ENCODE measurements around the gene NRN1L.

Gene NRN1L

DNA sequence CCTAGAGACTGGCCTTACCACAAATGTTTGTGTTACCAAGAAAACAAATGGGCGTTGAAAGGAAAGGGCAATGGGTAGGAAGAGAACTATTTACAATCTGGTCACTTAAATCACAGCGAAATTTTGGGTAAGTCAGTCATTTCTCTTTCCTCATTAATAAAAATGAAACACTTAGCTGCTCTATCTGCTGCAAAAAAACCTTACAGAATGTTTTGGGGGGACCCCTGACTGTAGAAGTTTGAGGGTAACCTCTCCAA is 38.7 kb upstream of the NRN1L start:
- no peaks in the 10 kb centered on the region for H3K27me3 ChIP-seq (ENCODE audit: control insufficient read depth, insufficient read depth, low read length)
- H3K36me3 ChIP-seq (ENCODE audit: control insufficient read depth, insufficient read depth, low read length): no peaks in the 10 kb centered on the region
- H3K9me3 ChIP-seq (ENCODE audit: control insufficient read depth, insufficient read depth, low read length): no peaks in the 10 kb centered on the region
- peaks cover 5% of the 10 kb centered on the region; the same call in 1 of the 2 replicates for H3K4me1 ChIP-seq (ENCODE audit: control insufficient read depth, insufficient read depth, low read length)
- no peak for DNase-seq (ENCODE audit: low read depth, low spot score)
- no peak overlapping the region for H3K27ac ChIP-seq (ENCODE audit: low read length)
- WGBS (ENCODE audit: insufficient coverage, insufficient read length): no CpG with 5 or more reads among the region's 2 CpGs
- peak overlapping the region; percentile 84; the same call in 1 of the 2 replicates for H3K4me3 ChIP-seq (ENCODE audit: low read length)

DNA sequence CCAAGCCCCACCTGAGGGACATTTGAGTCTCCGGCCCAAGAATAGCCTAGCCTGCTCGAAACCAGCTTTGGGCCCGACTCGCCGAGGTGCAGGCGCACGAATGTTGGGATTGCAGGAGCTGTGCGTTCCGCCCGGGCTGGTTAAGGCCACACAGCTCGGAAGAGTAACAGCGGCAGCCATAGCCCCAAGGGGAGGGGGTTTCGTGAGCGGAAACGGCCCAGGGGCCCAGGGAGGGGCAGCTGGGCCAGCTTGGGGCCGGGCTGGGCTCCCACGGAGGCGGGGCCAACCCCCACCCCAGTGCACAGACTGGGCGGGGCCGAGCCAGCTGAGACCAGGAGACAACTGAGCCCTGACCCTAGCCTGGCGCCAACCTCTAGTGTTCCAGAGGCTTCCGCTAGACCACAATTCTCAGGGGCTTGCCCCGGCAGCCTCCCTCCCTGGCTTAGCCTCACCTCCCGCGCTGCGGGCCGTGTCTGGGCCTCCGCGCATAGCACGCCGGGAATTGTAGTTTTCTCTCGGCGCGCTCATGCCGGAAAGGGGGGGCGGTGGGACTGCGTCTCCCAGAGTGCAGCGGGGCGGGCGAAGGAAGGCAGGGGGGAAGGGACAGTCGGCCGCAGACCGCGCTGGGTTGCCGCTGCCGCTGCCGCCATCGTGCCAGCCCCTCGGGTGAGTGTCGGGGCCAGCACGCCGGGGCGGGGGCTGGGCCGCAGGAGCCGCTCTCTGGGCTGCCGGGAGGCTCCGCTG is 38.2 kb upstream of the NRN1L start, which contains the start of gene NUTF2:
Gene NUTF2, plus strand, starts transcription at position 614 of the 744 bp plus-strand sequence. CDS start 18,198 bp downstream, outside the sequence.
- Histone ChIP-seq H3K9me3 (ENCODE audit: control insufficient read depth, insufficient read depth, low read length) (no peaks in the 10 kb centered on the region), H3K27me3 (ENCODE audit: control insufficient read depth, insufficient read depth, low read length) (no peaks in the 10 kb centered on the region), H3K36me3 (ENCODE audit: control insufficient read depth, insufficient read depth, low read length) (no peaks in the 10 kb centered on the region), H3K27ac (ENCODE audit: low read length) (no peak within 1 kb of the TSS), H3K4me3 (ENCODE audit: low read length) (peak within 1 kb of the TSS; percentile 84), H3K4me1 (ENCODE audit: control insufficient read depth, insufficient read depth, low read length) (peaks cover 5% of the 10 kb centered on the region; the same call in 1 of the 2 replicates)
- peak; percentile 94 for DNase-seq (ENCODE audit: low read depth, low spot score)
- WGBS (ENCODE audit: insufficient coverage, insufficient read length): no CpG with 5 or more reads among the region's 57 CpGs

DNA sequence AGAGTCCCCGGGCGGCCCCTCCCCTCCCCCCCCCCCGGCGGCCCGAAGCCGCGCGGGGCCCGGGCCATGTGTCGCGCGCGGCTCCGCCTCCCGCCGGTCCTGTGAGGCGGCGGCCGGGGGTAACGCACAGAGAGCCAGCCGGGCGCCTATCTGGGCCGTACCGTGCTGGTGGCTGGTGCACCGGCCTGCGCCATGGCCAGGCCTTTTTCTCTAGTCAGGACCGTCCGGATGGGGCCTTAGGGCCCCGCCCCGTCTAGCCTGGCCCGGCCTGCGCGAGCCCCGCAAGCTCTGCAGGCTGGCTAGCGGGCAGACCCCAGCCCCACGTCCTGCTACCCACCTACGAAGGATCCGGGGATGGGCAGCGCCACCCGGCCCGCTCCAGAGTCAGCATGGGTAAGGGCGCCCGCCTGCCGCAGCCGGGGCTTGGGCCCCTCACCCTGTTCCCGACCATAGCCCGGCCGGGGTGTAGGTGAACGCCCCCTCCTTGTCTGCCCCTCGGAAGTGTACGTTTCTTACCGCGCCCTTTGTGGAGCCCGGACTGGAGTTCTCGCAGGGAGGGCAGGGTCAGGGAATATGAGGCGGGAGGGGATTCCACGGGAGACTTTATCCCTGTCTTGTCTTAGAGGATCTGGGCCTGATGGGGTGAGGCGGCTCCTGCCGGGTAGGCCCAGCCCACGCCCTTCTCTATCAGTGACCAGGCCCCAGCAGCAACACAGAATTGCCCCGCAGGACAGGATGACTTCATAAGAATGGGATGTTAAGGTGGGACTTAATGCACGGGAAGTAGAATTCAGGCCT is 37.4 kb upstream of the NRN1L start, which contains the start of gene CENPT:
Gene CENPT, minus strand, starts transcription at position 630 of the 798 bp plus-strand sequence. CDS start 13,834 bp downstream, outside the sequence.
- no peaks in the 10 kb centered on the region for H3K36me3 ChIP-seq (ENCODE audit: control insufficient read depth, insufficient read depth, low read length)
- no peak within 1 kb of the TSS for H3K27ac ChIP-seq (ENCODE audit: low read length)
- H3K9me3 ChIP-seq (ENCODE audit: control insufficient read depth, insufficient read depth, low read length): no peaks in the 10 kb centered on the region
- H3K27me3 ChIP-seq (ENCODE audit: control insufficient read depth, insufficient read depth, low read length): no peaks in the 10 kb centered on the region
- peaks cover 5% of the 10 kb centered on the region; the same call in 1 of the 2 replicates for H3K4me1 ChIP-seq (ENCODE audit: control insufficient read depth, insufficient read depth, low read length)
- H3K4me3 ChIP-seq (ENCODE audit: low read length): peak within 1 kb of the TSS; percentile 84
- DNase-seq (ENCODE audit: low read depth, low spot score): no peak
- no CpG with 5 or more reads among the region's 62 CpGs for WGBS (ENCODE audit: insufficient coverage, insufficient read length)

DNA sequence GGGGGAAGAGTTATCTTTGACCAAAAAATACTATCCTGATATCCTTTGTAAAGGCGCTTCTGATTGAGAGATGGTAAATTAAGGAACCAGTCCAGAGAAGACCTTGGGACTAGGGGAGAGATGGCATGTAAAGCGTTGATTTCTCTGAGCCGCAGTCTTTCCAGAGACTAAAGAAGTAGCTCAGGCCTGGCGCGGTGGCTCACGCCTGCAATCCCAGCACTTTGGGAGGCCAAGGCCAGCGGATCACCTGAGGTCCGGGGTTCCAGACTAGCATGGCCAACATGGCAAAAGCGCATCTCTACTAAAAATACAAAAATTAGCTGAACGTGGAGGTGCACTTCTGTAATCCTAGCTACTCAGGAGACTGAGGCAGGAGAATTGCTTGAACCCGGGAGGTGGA is 36.6 kb upstream of the NRN1L start:
- no peaks in the 10 kb centered on the region for H3K9me3 ChIP-seq (ENCODE audit: control insufficient read depth, insufficient read depth, low read length)
- WGBS (ENCODE audit: insufficient coverage, insufficient read length): no CpG with 5 or more reads among the region's 11 CpGs
- no peak overlapping the region for H3K27ac ChIP-seq (ENCODE audit: low read length)
- no peaks in the 10 kb centered on the region for H3K36me3 ChIP-seq (ENCODE audit: control insufficient read depth, insufficient read depth, low read length)
- DNase-seq (ENCODE audit: low read depth, low spot score): no peak
- H3K27me3 ChIP-seq (ENCODE audit: control insufficient read depth, insufficient read depth, low read length): no peaks in the 10 kb centered on the region
- peak overlapping the region; percentile 84; the same call in 1 of the 2 replicates for H3K4me3 ChIP-seq (ENCODE audit: low read length)
- peaks cover 5% of the 10 kb centered on the region; the same call in 1 of the 2 replicates for H3K4me1 ChIP-seq (ENCODE audit: control insufficient read depth, insufficient read depth, low read length)

DNA sequence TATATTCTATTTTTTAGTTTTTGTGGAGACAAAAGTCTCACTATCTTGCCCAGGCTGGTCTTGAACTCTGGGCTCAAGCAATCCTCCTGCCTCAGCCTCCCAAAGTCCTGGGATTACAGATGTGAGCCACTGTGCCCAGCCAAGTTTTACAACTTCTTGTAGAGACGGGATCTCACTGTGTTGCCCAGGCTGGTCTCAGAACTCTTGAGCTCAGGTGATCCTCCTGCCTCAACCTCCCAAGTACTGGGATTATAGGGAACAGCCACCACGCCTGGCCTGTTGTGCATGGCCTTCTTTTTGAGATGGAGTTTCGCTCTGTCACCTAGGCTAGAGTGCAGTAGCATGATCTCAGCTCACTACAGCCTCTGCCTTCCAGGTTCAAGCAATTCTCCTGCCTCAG is 31.0 kb upstream of the NRN1L start:
- H3K27me3 ChIP-seq (ENCODE audit: control insufficient read depth, insufficient read depth, low read length): no peaks in the 10 kb centered on the region
- no peak overlapping the region for H3K27ac ChIP-seq (ENCODE audit: low read length)
- no peak overlapping the region for H3K4me3 ChIP-seq (ENCODE audit: low read length)
- peaks cover 4% of the 10 kb centered on the region; the same call in 1 of the 2 replicates for H3K4me1 ChIP-seq (ENCODE audit: control insufficient read depth, insufficient read depth, low read length)
- DNase-seq (ENCODE audit: low read depth, low spot score): no peak
- no peaks in the 10 kb centered on the region for H3K36me3 ChIP-seq (ENCODE audit: control insufficient read depth, insufficient read depth, low read length)
- no CpG with 5 or more reads among the region's 3 CpGs for WGBS (ENCODE audit: insufficient coverage, insufficient read length)
- H3K9me3 ChIP-seq (ENCODE audit: control insufficient read depth, insufficient read depth, low read length): no peaks in the 10 kb centered on the region

DNA sequence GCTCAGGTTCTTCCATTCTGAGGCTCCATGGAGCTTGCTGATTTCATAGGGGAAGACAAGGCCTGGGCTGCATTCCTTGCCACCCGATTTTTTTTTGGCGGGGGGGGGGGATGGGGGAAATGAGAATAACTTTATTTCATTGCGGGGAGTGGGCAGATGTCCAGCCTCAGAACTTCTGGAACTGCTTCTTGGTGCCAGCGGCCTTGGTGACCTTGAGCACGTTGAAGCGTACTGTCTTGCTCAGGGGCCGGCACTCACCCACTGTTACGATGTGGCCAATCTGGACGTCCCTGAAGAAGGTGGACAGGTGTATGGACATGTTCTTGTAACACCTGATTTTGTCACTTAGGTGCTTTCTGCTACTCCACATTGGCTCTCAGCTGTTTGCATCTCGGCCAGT is 28.9 kb upstream of the NRN1L start:
- no CpG with 5 or more reads among the region's 10 CpGs for WGBS (ENCODE audit: insufficient coverage, insufficient read length)
- Histone ChIP-seq H3K4me3 (ENCODE audit: low read length) (no peak overlapping the region), H3K27ac (ENCODE audit: low read length) (no peak overlapping the region), H3K36me3 (ENCODE audit: control insufficient read depth, insufficient read depth, low read length) (peaks cover 4% of the 10 kb centered on the region), H3K4me1 (ENCODE audit: control insufficient read depth, insufficient read depth, low read length) (peaks cover 4% of the 10 kb centered on the region; the same call in 1 of the 2 replicates), H3K27me3 (ENCODE audit: control insufficient read depth, insufficient read depth, low read length) (no peaks in the 10 kb centered on the region), H3K9me3 (ENCODE audit: control insufficient read depth, insufficient read depth, low read length) (no peaks in the 10 kb centered on the region)
- no peak for DNase-seq (ENCODE audit: low read depth, low spot score)

DNA sequence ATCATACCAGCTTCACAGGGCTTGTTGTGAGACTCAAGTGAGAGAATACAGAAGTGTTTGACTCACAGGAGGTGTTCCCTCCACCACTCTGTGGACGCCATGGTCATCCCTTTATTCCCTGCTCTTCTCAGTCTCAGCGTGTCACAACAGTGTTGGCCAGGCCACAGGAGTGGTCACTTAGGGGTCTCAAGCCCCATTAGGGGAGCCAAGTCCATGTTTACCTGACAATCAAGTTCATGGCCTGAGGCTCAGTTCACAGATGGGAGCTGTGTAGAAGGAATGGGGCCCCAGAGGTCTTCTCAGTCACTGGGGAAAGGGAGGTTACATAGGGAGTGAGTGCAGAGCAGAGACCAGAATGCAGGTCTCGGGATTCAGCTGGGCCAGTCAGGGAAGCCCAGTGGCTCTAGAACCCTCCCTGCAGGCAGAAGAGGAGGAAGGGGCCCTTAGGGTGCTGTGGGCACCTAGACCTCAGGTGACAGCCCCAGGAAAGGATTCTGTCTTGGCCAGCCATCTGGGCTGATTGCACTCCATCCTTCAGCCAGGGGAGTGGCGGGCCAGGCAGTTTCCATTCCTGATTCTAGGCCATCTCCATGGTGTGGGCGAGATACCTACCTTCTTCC is 27.6 kb upstream of the NRN1L start:
- Histone ChIP-seq H3K36me3 (ENCODE audit: control insufficient read depth, insufficient read depth, low read length) (peaks cover 7% of the 10 kb centered on the region), H3K27ac (ENCODE audit: low read length) (no peak overlapping the region)
- no peak for DNase-seq (ENCODE audit: low read depth, low spot score)

DNA sequence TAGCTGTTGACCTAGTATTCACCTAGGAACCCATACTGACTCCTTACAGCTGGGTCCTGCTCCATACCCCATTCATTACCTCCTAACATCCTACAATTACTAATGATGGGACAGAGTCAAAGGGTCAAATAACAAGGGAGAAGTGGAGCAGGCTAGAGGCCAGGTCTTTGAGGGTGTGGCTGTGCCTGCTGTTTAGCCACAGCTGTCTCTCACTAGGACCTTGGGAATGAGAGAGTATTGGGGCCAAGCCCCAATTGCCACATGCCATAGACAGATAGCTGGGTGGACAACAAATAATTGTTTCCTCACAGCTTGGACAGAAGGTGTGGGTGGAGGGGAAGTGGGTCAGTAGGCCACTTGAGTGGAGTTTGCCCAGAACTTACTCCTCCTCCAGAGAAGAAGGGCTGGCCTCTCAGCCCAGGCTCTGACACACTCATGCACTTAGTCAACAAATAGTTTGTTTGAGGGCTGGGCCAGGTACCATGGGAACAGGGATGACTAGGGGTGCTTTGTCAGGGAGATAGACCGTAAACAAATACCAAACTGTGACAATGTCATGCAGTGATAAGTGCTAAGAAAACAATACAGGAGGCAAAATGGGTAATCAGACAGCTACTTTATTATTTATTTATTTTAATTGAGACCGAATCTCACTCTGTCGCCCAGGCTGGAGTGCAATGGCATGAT is 27.0 kb upstream of the NRN1L start:
- Histone ChIP-seq H3K9me3 (ENCODE audit: control insufficient read depth, insufficient read depth, low read length) (no peaks in the 10 kb centered on the region), H3K27ac (ENCODE audit: low read length) (no peak overlapping the region), H3K27me3 (ENCODE audit: control insufficient read depth, insufficient read depth, low read length) (no peaks in the 10 kb centered on the region), H3K4me1 (ENCODE audit: control insufficient read depth, insufficient read depth, low read length) (peaks cover 4% of the 10 kb centered on the region; the same call in 1 of the 2 replicates), H3K36me3 (ENCODE audit: control insufficient read depth, insufficient read depth, low read length) (peaks cover 7% of the 10 kb centered on the region), H3K4me3 (ENCODE audit: low read length) (no peak overlapping the region)
- WGBS (ENCODE audit: insufficient coverage, insufficient read length): no CpG with 5 or more reads among the region's 3 CpGs
- no peak for DNase-seq (ENCODE audit: low read depth, low spot score)

More for the DNA sequence above, 27.6 kb upstream of the NRN1L start:
- Histone ChIP-seq H3K4me1 (ENCODE audit: control insufficient read depth, insufficient read depth, low read length) (peaks cover 4% of the 10 kb centered on the region; the same call in 1 of the 2 replicates), H3K4me3 (ENCODE audit: low read length) (no peak overlapping the region), H3K27me3 (ENCODE audit: control insufficient read depth, insufficient read depth, low read length) (no peaks in the 10 kb centered on the region), H3K9me3 (ENCODE audit: control insufficient read depth, insufficient read depth, low read length) (no peaks in the 10 kb centered on the region)
- no CpG with 5 or more reads among the region's 5 CpGs for WGBS (ENCODE audit: insufficient coverage, insufficient read length)

DNA sequence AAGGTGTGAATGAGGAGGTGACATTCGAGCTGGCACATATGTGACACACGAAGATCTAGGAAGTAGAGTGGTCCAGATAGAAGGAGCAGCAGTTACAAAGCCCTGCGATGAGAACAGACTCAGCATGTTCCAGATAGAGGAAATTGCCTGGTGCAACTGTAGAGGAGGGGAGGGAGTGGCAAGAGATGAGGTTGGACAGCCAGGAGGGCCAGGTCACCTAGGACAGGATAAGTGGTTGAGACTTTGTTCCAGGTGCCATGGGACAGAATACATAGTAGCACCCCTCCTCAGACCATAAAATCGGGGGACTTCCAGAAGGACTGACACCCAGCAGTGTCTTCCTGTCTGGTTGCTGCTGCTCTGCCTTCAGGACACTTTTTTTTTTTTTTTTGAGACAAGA is 26.2 kb upstream of the NRN1L start:
- Histone ChIP-seq H3K27me3 (ENCODE audit: control insufficient read depth, insufficient read depth, low read length) (no peaks in the 10 kb centered on the region), H3K4me1 (ENCODE audit: control insufficient read depth, insufficient read depth, low read length) (peaks cover 4% of the 10 kb centered on the region; the same call in 1 of the 2 replicates), H3K36me3 (ENCODE audit: control insufficient read depth, insufficient read depth, low read length) (peaks cover 7% of the 10 kb centered on the region), H3K9me3 (ENCODE audit: control insufficient read depth, insufficient read depth, low read length) (no peaks in the 10 kb centered on the region), H3K27ac (ENCODE audit: low read length) (no peak overlapping the region), H3K4me3 (ENCODE audit: low read length) (no peak overlapping the region)
- no peak for DNase-seq (ENCODE audit: low read depth, low spot score)
- no CpG with 5 or more reads among the region's 4 CpGs for WGBS (ENCODE audit: insufficient coverage, insufficient read length)

All from iPS DF 6.9 (cell line).